Testis (tissue), 3 donors: Measurements from ENCODE around the gene GRM7. TPM values are rescaled to one million over a fixed set of nuclear protein-coding genes. Genes with fewer than 3 reads are reported as not detected.

Experiments used
- DNase-seq: peaks from one replicate; pipeline ENCODE4 v3.0.0-alpha.2; 2019
- H3K27ac ChIP-seq, 2 donors: fragments of 200-600 bp; sonication (generic); one replicate each; pipeline ENCODE4 v1.5.1; 2019
- H3K27me3 ChIP-seq: fragments of 200-600 bp; sonication (generic); one replicate; pipeline ENCODE4 v1.5.1; 2019
- H3K36me3 ChIP-seq: fragments of 200-600 bp; sonication (generic); one replicate; pipeline ENCODE4 v1.5.1; 2017; ENCODE audit warnings: low read depth; ENCODE audit errors: missing control alignments
- H3K4me1 ChIP-seq: fragments of 200-600 bp; sonication (generic); one replicate; pipeline ENCODE4 v1.5.1; 2019
- H3K4me3 ChIP-seq, 2 donors: fragments of 200-600 bp; sonication (generic); one replicate each; pipeline ENCODE4 v1.5.1; 2017 to 2019
- H3K9me3 ChIP-seq: fragments of 200-600 bp; sonication (generic); one replicate; pipeline ENCODE4 v1.5.1; 2017
- CTCF ChIP-seq, 3 experiments: fragments of 450-650 bp in 2 of 3; fragments of 200-600 bp in 1 of 3; sonication (generic) in 1 of 3; IDR thresholded peaks; one replicate each; pipeline ENCODE4 v1.5.1; 2016 to 2019; ENCODE audit warnings: antibody characterized with exemption in 3 of 3, mild to moderate bottlenecking in 2 of 3, moderate library complexity in 1 of 3
- POLR2A ChIP-seq: fragments of 450-650 bp; IDR thresholded peaks from one replicate; pipeline ENCODE4 v1.6.1; 2017; ENCODE audit warnings: antibody characterized with exemption, mild to moderate bottlenecking, moderate library complexity
- WGBS, 2 donors: methylation state at CpG; one replicate each; pipeline ENCODE4 v1.1.5; 2018; 5-methylcytosine and 5-hydroxymethylcytosine counted together
- intact Hi-C: fragments of 100-400 bp; cut with DNase I; formaldehyde crosslinking; loops from one replicate; pipeline ENCODE4 v1.15.1; 2023; ENCODE audit warnings: low total_unique reads
- polyA plus RNA-seq: library from polyadenylated mRNA; stranded (reverse); fragments of 350-450 nt; fragmentation: Illumina TruSeq; extraction: RNeasy Lipid Tissue Mini Kit (QIAGEN cat#74804); gene quantifications from one replicate; pipeline ENCODE4 v1.2.3, GENCODE V29; 2014; ENCODE audit warnings: low read depth, low replicate concordance; ENCODE audit not compliant: insufficient read depth
- total RNA-seq, 2 donors: library from RNA; depleted of rRNA; stranded (reverse); fragments of >200 nt; gene quantifications; one replicate each; pipeline ENCODE4 v1.2.3, GENCODE V29; 2016

Gene GRM7
- total and polyA plus RNA-seq, 3 donors from 2014 or later = 2.0 to 3.2 (median 2.7) TPM

- intact Hi-C loops = no loop called here
- Histone ChIP-seq H3K9me3 (no peaks in the 10 kb centered on the region), H3K27me3 (no peaks in the 10 kb centered on the region), H3K27ac (no peak overlapping the region), H3K4me1 (no peaks in the 10 kb centered on the region), H3K36me3 (no peaks in the 10 kb centered on the region), H3K4me3 (no peak overlapping the region)
- no peak for DNase-seq
- 87 to 93% methylated on average over 2 of the region's 2 CpGs for WGBS, 2 donors
- no peak for TF ChIP-seq POLR2A
- TF ChIP-seq CTCF (IDR thresholded peaks at IDR 0.05) = no peak
Measured at GRCh38 chr3:7607676-7608075, 746.8 kb downstream of the GRM7 start.

- intact Hi-C loops = no loop called here
- H3K36me3 ChIP-seq = no peaks in the 10 kb centered on the region
- no peak for DNase-seq
- H3K9me3 ChIP-seq = no peaks in the 10 kb centered on the region
- WGBS, 2 donors = 89 to 91% methylated on average over 5 of the region's 5 CpGs
- TF ChIP-seq POLR2A (no peak), CTCF (IDR thresholded peaks at IDR 0.05) (no peak)
- no peak overlapping the region for H3K27ac ChIP-seq
- H3K4me3 ChIP-seq = no peak overlapping the region
- no peaks in the 10 kb centered on the region for H3K4me1 ChIP-seq
- no peaks in the 10 kb centered on the region for H3K27me3 ChIP-seq
Measured at GRCh38 chr3:7610634-7611033, 749.7 kb downstream of the GRM7 start.

- intact Hi-C loops = no loop called here
- WGBS, 2 donors = 78 to 93% methylated on average over 1 of the region's 1 CpG
- Histone ChIP-seq H3K4me1 (no peaks in the 10 kb centered on the region), H3K27ac (no peak overlapping the region), H3K27me3 (no peaks in the 10 kb centered on the region), H3K9me3 (no peaks in the 10 kb centered on the region), H3K4me3 (no peak overlapping the region), H3K36me3 (no peaks in the 10 kb centered on the region)
- TF ChIP-seq POLR2A (no peak), CTCF (IDR thresholded peaks at IDR 0.05) (no peak)
- DNase-seq = no peak
Measured at GRCh38 chr3:7615043-7615442, 754.1 kb downstream of the GRM7 start.

GRCh38 chr3:7618606-7619005 lies 757.7 kb downstream of the GRM7 start:
- TF ChIP-seq POLR2A = no peak
- TF ChIP-seq CTCF (IDR thresholded peaks at IDR 0.05) = no peak
- Histone ChIP-seq H3K27ac (no peak overlapping the region), H3K36me3 (no peaks in the 10 kb centered on the region), H3K27me3 (no peaks in the 10 kb centered on the region), H3K9me3 (no peaks in the 10 kb centered on the region), H3K4me3 (no peak overlapping the region), H3K4me1 (no peaks in the 10 kb centered on the region)
- intact Hi-C loops = no loop called here
- WGBS, 2 donors = 83 to 90% methylated on average over 2 of the region's 2 CpGs
- DNase-seq = no peak

- intact Hi-C loops = no loop called here
- no peaks in the 10 kb centered on the region for H3K4me1 ChIP-seq
- H3K27me3 ChIP-seq = no peaks in the 10 kb centered on the region
- no peak overlapping the region for H3K4me3 ChIP-seq
- no peaks in the 10 kb centered on the region for H3K9me3 ChIP-seq
- H3K36me3 ChIP-seq = no peaks in the 10 kb centered on the region
- WGBS, 2 donors = 93 to 95% methylated on average over 1 of the region's 1 CpG
- no peak for DNase-seq
- TF ChIP-seq CTCF (IDR thresholded peaks at IDR 0.05) = no peak
- TF ChIP-seq POLR2A = no peak
- no peak overlapping the region for H3K27ac ChIP-seq
Measured at GRCh38 chr3:7620401-7620800, 759.5 kb downstream of the GRM7 start.
